Parathyroid adenoma (tissue), 2 donors: ENCODE results near the gene R3HDM2.
"Not testable (repeated sequence)": the region's sequence is repeated elsewhere in the genome, so short reads cannot be mapped to it uniquely, and the experiment has no call there.

ENCODE experiments used
- H2AFZ ChIP-seq: fragments of 300-600 bp; sonication (generic); one replicate; pipeline ENCODE4 v1.7.0; 2017; ENCODE audit warnings: antibody characterized with exemption, mild to moderate bottlenecking
- H3K27ac ChIP-seq: fragments of 300-600 bp; sonication (generic); one replicate; pipeline ENCODE4 v1.7.0; 2017
- H3K27me3 ChIP-seq: fragments of 300-600 bp; sonication (generic); one replicate; pipeline ENCODE4 v1.7.0; 2017; ENCODE audit warnings: low read length; ENCODE audit not compliant: control insufficient read depth, insufficient read depth
- H3K36me3 ChIP-seq: fragments of 300-600 bp; sonication (generic); one replicate; pipeline ENCODE4 v1.7.0; 2017; ENCODE audit warnings: low read length; ENCODE audit not compliant: control insufficient read depth, insufficient read depth
- H3K4me1 ChIP-seq: fragments of 300-600 bp; sonication (generic); one replicate; pipeline ENCODE4 v1.7.0; 2017; ENCODE audit warnings: control low read depth
- H3K4me2 ChIP-seq: fragments of 300-600 bp; sonication (generic); one replicate; pipeline ENCODE4 v1.7.0; 2017; ENCODE audit warnings: low read length
- H3K4me3 ChIP-seq: fragments of 300-600 bp; sonication (generic); one replicate; pipeline ENCODE4 v1.7.0; 2017; ENCODE audit warnings: low read depth, low read length
- H3K79me2 ChIP-seq: fragments of 300-600 bp; sonication (generic); one replicate; pipeline ENCODE4 v1.7.0; 2017; ENCODE audit warnings: control low read depth
- H3K9ac ChIP-seq: fragments of 300-600 bp; sonication (generic); one replicate; pipeline ENCODE4 v1.7.0; 2017; ENCODE audit warnings: mild to moderate bottlenecking
- H3K9me3 ChIP-seq: fragments of 300-600 bp; sonication (generic); one replicate; pipeline ENCODE4 v1.7.0; 2017; ENCODE audit warnings: low read length; ENCODE audit not compliant: control insufficient read depth
- CTCF ChIP-seq: fragments of 300-600 bp; sonication (generic); IDR thresholded peaks from one replicate; pipeline ENCODE4 v1.7.0; 2017; ENCODE audit warnings: antibody characterized with exemption, mild to moderate bottlenecking
- donor health status: primary hyperparathyroidism.

The R3HDM2 gene

GRCh38 chr12:57429473-57430111 lies 1.3 kb downstream of the R3HDM2 start:
- H3K4me1 ChIP-seq, result no peaks in the 10 kb centered on the region
- no peaks in the 10 kb centered on the region for H3K27me3 ChIP-seq
- H3K9me3 ChIP-seq, result no peaks in the 10 kb centered on the region
- H3K79me2 ChIP-seq, result peaks cover 9% of the 10 kb centered on the region
- TF ChIP-seq CTCF, result no peak
- peak overlapping the region; percentile 78 for H3K27ac ChIP-seq
- H2AFZ ChIP-seq, result peak overlapping the region; percentile 75
- H3K9ac ChIP-seq, result peak overlapping the region; percentile 71
- H3K4me2 ChIP-seq, result peak overlapping the region; percentile 81
- H3K4me3 ChIP-seq, result peak overlapping the region; percentile 69
- no peaks in the 10 kb centered on the region for H3K36me3 ChIP-seq

GRCh38 chr12:57428965-57429364 lies 1.9 kb downstream of the R3HDM2 start:
- peaks cover 14% of the 10 kb centered on the region for H3K79me2 ChIP-seq
- no peak overlapping the region for H3K9ac ChIP-seq
- no peaks in the 10 kb centered on the region for H3K4me1 ChIP-seq
- no peaks in the 10 kb centered on the region for H3K27me3 ChIP-seq
- H3K4me3 ChIP-seq, result no peak overlapping the region
- no peak overlapping the region for H2AFZ ChIP-seq
- no peaks in the 10 kb centered on the region for H3K36me3 ChIP-seq
- H3K9me3 ChIP-seq, result no peaks in the 10 kb centered on the region
- no peak overlapping the region for H3K27ac ChIP-seq
- no peak for TF ChIP-seq CTCF
- no peak overlapping the region for H3K4me2 ChIP-seq

- not testable (repeated sequence) for H3K27ac ChIP-seq, H3K4me1 ChIP-seq, H3K4me2 ChIP-seq, H2AFZ ChIP-seq, H3K9me3 ChIP-seq, H3K36me3 ChIP-seq, H3K4me3 ChIP-seq, H3K9ac ChIP-seq, H3K27me3 ChIP-seq
- peaks cover 26% of the 10 kb centered on the region for H3K79me2 ChIP-seq
Measured at GRCh38 chr12:57426948-57427347, 3.9 kb downstream of the R3HDM2 start.

GRCh38 chr12:57420482-57420881 lies 10.4 kb downstream of the R3HDM2 start:
- Histone ChIP-seq H3K4me3 (no peak overlapping the region), H3K9me3 (no peaks in the 10 kb centered on the region), H3K4me1 (no peaks in the 10 kb centered on the region), H3K36me3 (no peaks in the 10 kb centered on the region), H3K79me2 (peaks cover 35% of the 10 kb centered on the region), H2AFZ (no peak overlapping the region), H3K27ac (no peak overlapping the region), H3K9ac (no peak overlapping the region), H3K4me2 (no peak overlapping the region), H3K27me3 (no peaks in the 10 kb centered on the region)
- no peak for TF ChIP-seq CTCF

- Histone ChIP-seq H3K79me2 (peaks cover 33% of the 10 kb centered on the region), H3K9ac (no peak overlapping the region), H3K36me3 (no peaks in the 10 kb centered on the region), H3K4me1 (no peaks in the 10 kb centered on the region), H3K27me3 (no peaks in the 10 kb centered on the region), H2AFZ (no peak overlapping the region), H3K4me3 (no peak overlapping the region), H3K9me3 (no peaks in the 10 kb centered on the region), H3K27ac (no peak overlapping the region), H3K4me2 (no peak overlapping the region)
- TF ChIP-seq CTCF, result no peak
Measured at GRCh38 chr12:57419495-57419894, 11.3 kb downstream of the R3HDM2 start.
